Measurements from ENCODE around the gene HOXC10. TPM values are rescaled to one million over a fixed set of nuclear protein-coding genes. Genes with fewer than 3 reads are reported as not detected.

Gene HOXC10
- total RNA-seq, 1 donor from 2014 or later = not detected

GRCh38 chr12:54015018-54015931 is 30.3 kb downstream of the HOXC10 start:
- no peak for DNase-seq (ENCODE audit: low read depth, low spot score)

DNA sequence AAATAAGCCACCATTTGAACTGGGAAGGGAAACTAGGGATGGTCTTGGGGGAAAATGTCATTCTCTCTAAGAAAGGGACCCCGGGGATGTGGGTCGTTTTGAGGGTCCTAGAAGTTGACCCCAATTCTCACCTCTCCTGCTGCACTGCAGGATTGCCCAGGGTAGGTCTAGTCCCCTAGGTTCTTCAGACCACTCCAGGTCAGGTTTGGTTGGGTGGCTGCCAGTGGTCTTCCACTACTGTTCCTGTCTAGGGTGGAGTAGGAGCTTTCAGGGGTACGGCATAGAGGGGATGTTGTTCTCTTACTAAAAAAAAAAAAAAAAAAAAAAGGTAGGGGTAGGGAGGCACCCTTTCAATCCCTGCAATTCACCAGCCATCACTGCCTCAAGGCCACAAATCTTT is 31.1 kb downstream of the HOXC10 start:
- no peak for DNase-seq (ENCODE audit: low read depth, low spot score)

GRCh38 chr12:54016478-54016964 is 31.6 kb downstream of the HOXC10 start:
- no peak for DNase-seq (ENCODE audit: low read depth, low spot score)

- DNase-seq (ENCODE audit: low read depth, low spot score) = no peak
These were observed 32.3 kb downstream of the HOXC10 start for GRCh38 chr12:54017027-54017788.

DNA sequence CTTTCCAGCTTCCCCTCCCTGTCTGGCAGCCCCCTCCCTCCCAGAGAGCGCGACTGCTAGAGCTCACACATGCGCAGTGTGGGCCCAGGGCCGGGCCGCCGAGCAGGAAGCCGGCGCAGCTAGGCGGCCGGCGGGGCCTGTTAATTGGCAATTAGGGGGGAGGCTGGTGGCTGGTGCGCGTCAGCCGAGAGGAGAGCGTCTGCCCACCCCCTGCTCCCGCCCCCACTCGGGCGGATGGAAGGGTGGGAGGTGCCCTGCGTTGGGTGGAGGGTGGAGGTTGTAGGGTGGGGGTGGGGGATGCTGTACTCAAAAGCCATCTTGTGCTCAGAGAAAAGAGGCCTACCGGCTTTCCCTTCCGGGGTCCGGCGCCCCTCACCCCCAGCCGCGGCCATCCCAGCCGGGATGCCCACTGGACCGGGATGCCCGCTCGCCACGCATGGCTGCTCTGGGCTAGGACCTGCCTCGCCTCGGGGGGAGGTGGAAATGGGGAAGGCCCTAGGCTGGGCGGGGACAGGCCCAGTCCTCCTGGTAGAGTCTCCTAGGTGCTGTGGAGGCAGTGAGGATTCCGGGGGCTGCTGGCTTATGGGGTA is 33.0 kb downstream of the HOXC10 start:
- DNase-seq (ENCODE audit: low read depth, low spot score) = no peak

GRCh38 chr12:54018468-54018984 is 33.6 kb downstream of the HOXC10 start:
- DNase-seq (ENCODE audit: low read depth, low spot score) = no peak

GRCh38 chr12:54019091-54019811 is 34.3 kb downstream of the HOXC10 start:
- no peak for DNase-seq (ENCODE audit: low read depth, low spot score)

DNA sequence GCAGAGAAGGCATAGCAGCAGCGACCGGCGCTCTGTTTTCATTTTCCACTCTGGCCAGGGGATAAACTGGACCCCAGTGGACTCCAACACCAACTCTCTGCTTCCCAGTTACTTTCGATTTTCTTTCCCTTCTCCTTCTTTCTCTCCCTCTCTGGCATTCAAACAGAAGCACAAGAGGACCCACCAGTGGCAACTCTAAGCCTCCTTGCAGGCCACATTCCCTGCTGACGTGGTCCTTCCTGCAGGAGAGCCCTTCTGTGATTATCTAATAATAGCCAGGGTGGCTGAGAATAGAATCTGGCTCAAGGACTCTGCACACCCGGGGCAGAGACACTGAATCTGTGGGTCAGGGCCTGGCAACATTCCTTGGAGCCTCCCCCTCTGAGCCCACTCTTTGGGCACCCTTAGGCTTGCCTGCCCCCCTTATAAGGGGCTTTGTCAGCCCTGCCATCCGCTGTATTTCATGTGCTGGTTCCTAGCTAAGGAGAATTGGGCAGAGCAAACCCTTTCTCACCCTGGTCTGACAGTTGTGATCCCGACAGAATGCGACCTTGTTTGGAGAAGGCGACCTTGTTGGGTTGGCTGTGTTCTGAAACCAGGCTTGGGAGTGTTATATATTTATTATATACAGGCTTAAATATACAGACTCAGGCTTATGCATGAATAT is 35.1 kb downstream of the HOXC10 start:
- DNase-seq (ENCODE audit: low read depth, low spot score) = no peak

GRCh38 chr12:54020591-54021405 is 35.9 kb downstream of the HOXC10 start:
- no peak for DNase-seq (ENCODE audit: low read depth, low spot score)

- no peak for DNase-seq (ENCODE audit: low read depth, low spot score)
These were observed 36.6 kb downstream of the HOXC10 start for GRCh38 chr12:54021432-54022013.

GRCh38 chr12:54022960-54023884 is 38.3 kb downstream of the HOXC10 start:
- DNase-seq (ENCODE audit: low read depth, low spot score) = no peak

DNA sequence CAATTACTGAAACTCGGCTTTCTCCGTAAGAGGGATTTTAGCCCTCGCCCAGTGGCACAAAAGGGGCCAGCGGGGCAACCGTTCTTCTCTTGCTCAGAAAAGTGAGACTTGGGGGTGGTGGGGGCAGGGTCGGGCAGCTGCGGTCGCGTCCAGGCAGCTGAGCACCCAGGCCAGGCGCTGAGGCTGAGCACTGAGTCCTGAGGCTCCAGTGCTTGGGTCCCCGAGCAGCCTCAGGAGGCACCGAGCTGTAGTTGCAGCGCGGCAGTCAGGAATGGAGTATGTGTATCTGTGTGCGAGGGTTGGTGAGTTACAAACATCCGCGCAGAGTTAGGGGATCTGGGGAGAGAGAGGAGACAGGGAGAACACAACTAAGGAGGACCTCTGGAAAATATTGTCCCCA is 39.2 kb downstream of the HOXC10 start:
- no peak for DNase-seq (ENCODE audit: low read depth, low spot score)

DNA sequence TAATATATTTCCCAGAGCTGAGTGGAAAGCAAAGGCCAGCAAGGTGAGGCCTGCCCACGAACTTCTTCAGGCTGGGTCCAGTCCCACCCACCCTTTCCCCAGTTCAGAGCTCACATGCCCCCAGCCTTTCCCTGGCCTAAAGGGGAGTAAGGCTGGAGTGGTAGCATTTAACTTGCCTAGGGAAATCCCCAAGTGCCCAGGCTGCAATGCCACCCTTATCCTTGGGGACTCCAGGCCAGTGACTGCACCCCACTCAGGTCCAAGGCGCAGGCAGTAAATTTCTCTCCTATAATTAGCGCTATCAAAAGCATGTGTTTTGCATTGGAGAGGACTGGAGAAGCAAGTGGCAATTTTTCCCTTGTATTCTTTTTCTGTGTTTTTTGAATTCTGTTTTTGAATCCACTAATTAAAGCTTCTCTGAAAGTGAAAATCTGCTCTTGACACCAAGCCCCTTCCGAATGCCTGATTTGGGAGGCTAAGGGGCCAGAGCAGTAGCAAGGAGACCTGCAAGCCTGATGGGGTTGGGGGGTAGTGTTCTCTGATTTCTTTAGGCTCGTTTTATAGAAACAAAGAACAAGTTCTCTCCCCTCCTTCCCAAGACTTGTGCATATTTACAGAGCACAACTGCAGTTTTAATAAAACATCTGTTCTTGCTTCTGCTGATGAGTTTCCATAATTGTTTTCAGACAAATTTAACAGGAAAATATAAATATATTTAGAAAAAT is 39.8 kb downstream of the HOXC10 start:
- no peak for DNase-seq (ENCODE audit: low read depth, low spot score)

GRCh38 chr12:54025499-54026405 is 40.8 kb downstream of the HOXC10 start:
- no peak for DNase-seq (ENCODE audit: low read depth, low spot score)

- no peak for DNase-seq (ENCODE audit: low read depth, low spot score)
These were observed 41.9 kb downstream of the HOXC10 start for GRCh38 chr12:54026640-54027441.

DNA sequence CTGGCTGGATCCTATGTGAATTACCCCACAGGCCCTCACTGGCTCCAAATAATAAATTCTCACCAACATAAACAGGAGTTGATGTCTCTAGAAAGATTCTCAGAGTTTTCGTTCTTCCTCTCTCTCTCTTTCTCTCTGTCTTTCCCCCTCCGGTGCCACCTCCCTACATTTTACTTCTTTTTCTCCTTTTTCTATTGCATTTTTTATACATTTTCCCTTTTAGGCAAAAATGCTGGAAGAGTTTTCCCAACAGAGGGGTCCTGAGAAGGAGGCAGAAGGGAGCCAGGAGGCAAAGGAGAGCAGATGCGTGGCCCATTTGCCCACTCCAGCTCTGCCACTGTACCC is 42.5 kb downstream of the HOXC10 start:
- no peak for DNase-seq (ENCODE audit: low read depth, low spot score)
